HG03439 (cell line): ENCODE data around the gene MSLN.
"Not testable (repeated sequence)": the region's sequence is repeated elsewhere in the genome, so short reads cannot be mapped to it uniquely, and the experiment has no call there.

Source experiments
- ATAC-seq: cut with Tn5 transposase; IDR thresholded peaks from one replicate; pipeline ENCODE4 v1.9.1; 2021; ENCODE audit warnings: mild to moderate bottlenecking, moderate library complexity; ENCODE audit not compliant: unreplicated experiment

MSLN gene

DNA sequence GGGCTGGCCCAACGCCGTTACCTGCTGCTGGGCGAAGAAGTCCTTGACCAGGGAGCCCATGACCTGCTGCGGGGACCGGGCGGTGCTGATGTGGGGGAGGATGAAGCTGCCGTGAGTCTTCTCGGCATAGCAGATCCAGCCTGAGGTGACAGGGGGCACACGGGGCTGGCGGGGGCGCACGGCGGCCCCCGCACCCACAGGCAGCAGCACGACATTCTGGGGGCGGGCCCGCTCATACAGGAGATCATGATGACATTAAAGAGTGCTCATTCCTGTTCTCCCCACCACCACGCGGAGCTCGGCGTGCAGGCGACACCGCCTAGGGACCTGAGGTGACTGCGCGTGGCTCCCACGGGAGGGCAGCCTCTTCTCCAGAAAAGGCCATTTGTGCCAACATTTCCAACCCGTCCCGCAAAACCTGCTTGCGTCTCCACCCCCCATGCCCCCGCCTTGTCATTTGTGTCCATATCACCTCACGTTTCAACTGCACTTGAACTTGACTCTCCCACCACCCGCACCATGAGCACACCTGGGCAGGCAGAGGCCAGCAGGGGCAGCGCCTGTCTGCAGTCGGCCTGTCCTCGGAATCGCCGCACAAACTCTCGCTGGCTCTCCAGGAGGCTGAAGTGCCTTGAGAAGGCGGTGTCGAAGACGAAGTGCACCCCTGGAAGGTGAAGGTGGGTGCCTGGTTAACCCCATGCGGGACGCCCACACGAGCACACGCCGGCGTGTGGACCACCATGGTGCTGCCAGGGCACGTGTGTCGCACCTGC, 26.1 kb upstream of the MSLN start:
- ATAC-seq: no peak

GRCh38 chr16:734981-735881, 25.3 kb upstream of the MSLN start:
- no peak for ATAC-seq

DNA sequence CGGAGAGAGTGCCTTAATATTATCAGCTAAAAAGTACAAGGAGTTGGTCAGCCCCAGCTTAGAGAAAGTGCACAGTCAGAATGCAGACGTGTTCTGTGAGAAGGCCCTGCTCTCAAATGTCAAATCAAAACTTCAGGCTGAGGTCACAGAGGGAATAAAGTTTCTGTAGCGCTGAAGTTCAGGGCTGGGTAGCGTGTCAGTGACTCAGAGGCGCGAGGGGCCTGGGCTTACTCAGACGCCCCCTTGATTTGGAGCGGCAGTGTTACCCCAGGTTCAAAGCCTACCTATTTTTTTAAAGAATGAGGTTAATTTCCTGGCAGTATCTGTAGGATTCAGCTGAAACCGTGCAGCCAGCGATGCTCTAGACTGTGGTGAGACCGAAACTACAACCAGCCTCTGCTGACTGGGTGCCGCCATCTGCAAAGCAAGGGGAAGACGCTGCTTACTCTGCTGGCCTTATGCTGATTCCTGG, 24.5 kb upstream of the MSLN start:
- peak; percentile 37 for ATAC-seq

DNA sequence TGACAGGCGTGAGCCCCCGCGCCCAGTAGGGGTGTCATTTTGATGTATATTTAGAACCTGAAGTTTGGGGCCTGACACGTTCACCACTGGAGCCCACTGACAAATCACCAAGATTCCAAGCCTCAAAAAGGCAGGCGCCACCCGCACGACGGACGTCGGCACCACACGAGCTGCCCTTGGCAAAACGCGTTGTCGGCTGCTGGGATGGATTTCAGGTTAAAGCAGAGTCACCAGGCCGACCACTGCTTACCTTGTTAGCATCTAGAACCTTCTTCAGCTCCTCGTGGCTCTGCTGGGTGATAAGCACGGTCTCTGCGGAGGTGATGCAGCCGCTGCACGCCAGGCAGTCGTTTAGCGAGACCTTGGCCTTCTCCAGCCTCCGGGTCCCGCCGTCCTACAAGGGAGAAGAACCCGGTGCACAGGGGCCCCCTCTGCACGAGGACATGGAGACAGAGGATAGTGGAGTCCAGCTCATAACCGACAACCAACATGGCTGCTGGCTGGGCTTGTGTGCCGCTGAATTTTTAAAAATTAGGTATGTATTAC, 23.5 kb upstream of the MSLN start:
- no peak for ATAC-seq

GRCh38 chr16:739560-740458, 20.7 kb upstream of the MSLN start:
- ATAC-seq: no peak

DNA sequence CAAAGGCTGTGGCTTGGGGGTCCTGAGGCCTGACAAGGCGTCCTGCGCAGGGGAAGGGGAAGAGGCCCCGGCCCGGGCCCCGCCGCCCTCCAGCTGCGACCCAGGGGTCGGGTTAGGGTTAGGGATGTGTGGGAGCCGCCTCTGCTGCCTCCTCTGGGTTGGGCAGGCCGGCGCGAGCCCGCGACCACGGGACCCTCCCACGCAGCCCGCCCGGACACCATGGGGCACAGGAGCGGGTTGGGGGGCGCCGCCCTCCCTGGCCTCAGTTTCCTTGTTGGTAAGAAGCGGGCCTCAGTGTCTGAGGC, 20.1 kb upstream of the MSLN start:
- peak; percentile 2 for ATAC-seq

- ATAC-seq: peak; percentile 61
Measured at GRCh38 chr16:740764-741505, 19.6 kb upstream of the MSLN start, which contains the start of gene CIAO3. Gene CIAO3 (minus strand): TSS chr16:740997. CDS start chr16:740985, 12 bp downstream.

GRCh38 chr16:741986-742629, 18.4 kb upstream of the MSLN start:
- ATAC-seq: no peak

- not testable (repeated sequence) for ATAC-seq
Measured at GRCh38 chr16:742894-743293, 17.6 kb upstream of the MSLN start.

- no peak for ATAC-seq
Measured at GRCh38 chr16:743794-744500, 16.6 kb upstream of the MSLN start.

DNA sequence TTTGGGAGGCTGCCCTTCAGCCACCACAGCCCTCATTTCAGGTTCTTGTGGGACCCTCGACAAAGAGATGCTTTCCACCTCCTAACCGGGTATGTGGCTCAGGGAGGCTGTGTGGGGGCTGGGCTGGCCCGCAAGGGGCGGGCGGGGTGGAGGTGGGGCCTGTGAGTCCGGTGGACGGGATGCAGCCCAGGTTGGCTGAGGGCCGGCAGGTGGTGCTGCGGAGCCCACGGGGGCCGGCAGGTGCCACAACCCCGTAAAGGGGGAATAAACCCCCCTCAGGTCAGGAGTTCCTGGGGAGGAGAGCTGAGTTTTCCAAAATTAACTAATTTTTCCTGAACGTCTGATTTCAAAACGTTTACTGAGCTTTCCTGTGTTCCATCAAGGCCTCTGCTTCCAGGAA, 14.8 kb upstream of the MSLN start:
- ATAC-seq: no peak

GRCh38 chr16:746637-747036, 13.9 kb upstream of the MSLN start:
- no peak for ATAC-seq

DNA sequence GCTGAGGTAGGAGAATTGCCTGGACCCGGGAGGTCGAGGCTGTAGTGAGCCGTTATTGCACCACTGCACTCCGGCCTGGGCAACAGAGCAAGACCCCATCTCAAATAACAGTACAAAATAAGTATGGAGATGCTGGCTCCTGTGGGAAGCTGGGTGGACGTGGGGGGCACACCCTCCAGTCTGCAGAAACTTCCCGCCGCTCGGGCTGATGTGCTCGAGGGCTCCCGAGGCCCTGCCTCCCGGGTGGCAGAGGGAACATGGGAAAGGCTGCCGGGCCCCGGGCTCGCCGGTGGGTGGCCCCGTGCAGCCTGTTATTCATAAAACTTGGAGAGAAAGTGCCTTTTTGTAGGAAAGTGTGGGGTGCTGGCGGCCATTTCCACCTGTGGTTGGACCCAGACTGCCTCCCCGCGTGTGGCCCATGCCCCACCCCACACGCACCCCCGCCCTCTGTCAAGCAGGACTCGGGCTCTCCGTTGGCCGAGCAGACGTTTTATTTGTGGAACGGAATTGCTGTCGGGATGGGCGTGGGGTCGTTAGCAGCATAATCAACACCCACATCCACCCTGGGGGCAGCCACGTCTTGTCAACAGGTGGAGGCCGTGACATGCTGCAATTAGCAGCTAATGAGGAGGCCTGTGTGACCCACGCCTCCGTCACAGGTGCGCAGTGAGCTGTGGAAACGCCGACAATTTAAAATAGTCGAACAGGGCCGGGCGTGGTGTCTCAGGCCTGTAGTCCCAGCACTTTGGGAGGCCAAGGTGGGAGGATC, 12.4 kb upstream of the MSLN start:
- ATAC-seq: no peak

DNA sequence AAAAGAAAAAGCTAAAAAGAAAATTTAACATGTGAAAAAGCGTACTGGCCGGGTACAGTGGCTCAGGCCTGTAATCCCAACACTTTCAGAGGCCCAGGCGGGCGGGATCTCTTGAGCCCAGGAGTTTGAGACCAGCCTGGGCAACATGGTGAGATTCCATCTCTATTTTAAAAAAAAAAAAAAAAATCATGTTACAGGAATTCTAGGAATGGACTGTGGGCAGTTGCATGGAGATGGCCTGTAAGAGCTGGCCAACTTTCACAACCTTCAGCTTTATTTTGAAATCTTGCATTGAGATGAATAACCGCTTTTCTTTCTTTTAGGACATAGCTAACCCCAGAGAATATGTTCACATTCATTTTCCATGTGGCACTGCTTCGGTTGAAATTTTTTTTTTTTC, 11.5 kb upstream of the MSLN start:
- ATAC-seq: no peak

DNA sequence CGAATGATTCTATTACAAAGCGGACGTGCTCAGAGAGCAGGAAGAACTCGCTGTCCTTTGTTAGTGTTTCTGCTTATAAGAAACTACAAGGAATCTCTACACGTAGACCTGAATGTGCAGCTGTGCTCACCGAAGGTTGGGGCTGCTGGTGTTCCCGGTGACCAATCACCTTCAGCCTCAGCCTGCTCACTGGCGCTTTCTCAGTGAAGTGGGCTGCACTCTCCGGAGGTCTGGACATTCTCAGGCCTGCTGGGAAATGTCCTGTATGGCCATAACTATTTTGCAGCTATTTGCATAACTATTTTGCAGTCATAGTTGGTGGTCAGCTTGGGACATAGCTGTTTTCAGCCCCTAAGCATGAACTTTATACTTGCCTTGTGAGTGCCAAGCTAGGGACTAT, 10.0 kb upstream of the MSLN start:
- ATAC-seq: no peak

- no peak for ATAC-seq
Measured at GRCh38 chr16:751152-752006, 9.2 kb upstream of the MSLN start.

- ATAC-seq: no peak
Measured at GRCh38 chr16:752007-752312, 8.6 kb upstream of the MSLN start.
